Smooth muscle cell (in vitro differentiated cells): ENCODE measurements around the gene DNER. TPM values are rescaled to one million over a fixed set of nuclear protein-coding genes. Genes with fewer than 3 reads are reported as not detected.

Experiments
- DNase-seq: peaks from one replicate; lab custom pipeline; 2025; ENCODE audit not compliant: unreplicated experiment; lab: John Stamatoyannopoulos, UW
- H2AFZ ChIP-seq: fragments of 200-600 bp; sonication (generic); 2 replicates; pipeline ENCODE4 v1.6.0; 2016; ENCODE audit warnings: antibody characterized with exemption, low read depth, mild to moderate bottlenecking
- H3F3A ChIP-seq: fragments of 200-600 bp; sonication (generic); 2 replicates; pipeline ENCODE4 v1.6.0; 2017; ENCODE audit warnings: antibody characterized with exemption, low read depth
- H3K27ac ChIP-seq: fragments of 200-600 bp; sonication (generic); 2 replicates; pipeline ENCODE4 v1.5.1; 2016; ENCODE audit warnings: low read depth, mild to moderate bottlenecking
- H3K27me3 ChIP-seq: fragments of 200-600 bp; sonication (generic); 2 replicates; pipeline ENCODE4 v1.6.1; 2016; ENCODE audit warnings: low read depth, mild to moderate bottlenecking
- H3K36me3 ChIP-seq: fragments of 200-600 bp; sonication (generic); 2 replicates; pipeline ENCODE4 v1.5.1; 2016; ENCODE audit warnings: low read depth
- H3K4me1 ChIP-seq: fragments of 200-600 bp; sonication (generic); 2 replicates; pipeline ENCODE4 v1.5.1; 2016; ENCODE audit warnings: low read depth
- H3K4me2 ChIP-seq: fragments of 200-600 bp; sonication (generic); 2 replicates; pipeline ENCODE4 v1.6.0; 2016; ENCODE audit warnings: mild to moderate bottlenecking
- H3K4me3 ChIP-seq: fragments of 200-600 bp; sonication (generic); 2 replicates; pipeline ENCODE4 v1.5.1; 2016; ENCODE audit warnings: mild to moderate bottlenecking
- H3K79me2 ChIP-seq: fragments of 200-600 bp; sonication (generic); 2 replicates; pipeline ENCODE4 v1.6.0; 2016; ENCODE audit warnings: low read depth, mild to moderate bottlenecking
- H3K9ac ChIP-seq: fragments of 200-600 bp; sonication (generic); 2 replicates; pipeline ENCODE4 v1.6.0; 2016; ENCODE audit warnings: low read depth
- H3K9me3 ChIP-seq: fragments of 200-600 bp; sonication (generic); replicated peaks from 2 replicates; pipeline ENCODE4 v1.5.1; 2016; ENCODE audit warnings: low read depth
- H4K20me1 ChIP-seq: fragments of 200-600 bp; sonication (generic); 2 replicates; pipeline ENCODE4 v1.6.0; 2016; ENCODE audit warnings: low read depth
- CTCF ChIP-seq: fragments of 200-600 bp; sonication (generic); IDR thresholded peaks from 2 replicates; pipeline ENCODE4 v1.5.1; 2017; ENCODE audit warnings: borderline replicate concordance, mild to moderate bottlenecking, antibody characterized with exemption; ENCODE audit not compliant: insufficient read depth, poor library complexity, severe bottlenecking
- whole genome bisulfite sequencing: methylation state at CpG from one replicate; pipeline ENCODE4 v1.1.7; 2016; ENCODE audit warnings: low lambda C conversion rate; 5-methylcytosine and 5-hydroxymethylcytosine counted together
- polyA plus RNA-seq: library from polyadenylated mRNA; unstranded; fragments of >200 nt; fragmentation: Nextera tagmentation; extraction: Ambion mirVana; gene quantifications from 2 replicates; pipeline ENCODE4 v1.2.1, GENCODE V29; 2016
- total RNA-seq: library from RNA; depleted of rRNA; stranded (reverse); fragments of >200 nt; gene quantifications from 2 replicates; pipeline ENCODE4 v1.2.3, GENCODE V29; 2014

DNER gene
- total and polyA plus RNA-seq, 2 experiments from 2014 or later, result 0.31 to 0.61 TPM

- no peaks in the 10 kb centered on the region for H3K36me3 ChIP-seq
- H3K79me2 ChIP-seq, result no peaks in the 10 kb centered on the region
- no peak overlapping the region for H3K4me3 ChIP-seq
- H3K9me3 ChIP-seq, result no peaks in the 10 kb centered on the region
- no peak for TF ChIP-seq CTCF
- no peaks in the 10 kb centered on the region for H3K27me3 ChIP-seq
- H2AFZ ChIP-seq, result no peak overlapping the region
- H3K4me1 ChIP-seq, result no peaks in the 10 kb centered on the region
- no peaks in the 10 kb centered on the region for H3F3A ChIP-seq
- no peaks in the 10 kb centered on the region for H4K20me1 ChIP-seq
- H3K9ac ChIP-seq, result no peak overlapping the region
- no peak overlapping the region for H3K27ac ChIP-seq
- no peak overlapping the region for H3K4me2 ChIP-seq
- WGBS, result 93% methylated on average over 1 of the region's 1 CpG
- no peak for DNase-seq
Measured at GRCh38 chr2:229553091-229553490, 161.3 kb downstream of the DNER start.

- H3K36me3 ChIP-seq, result no peaks in the 10 kb centered on the region
- no peak overlapping the region for H3K4me3 ChIP-seq
- 78% methylated on average over 13 of the region's 13 CpGs for WGBS
- no peak overlapping the region for H3K4me2 ChIP-seq
- H3K79me2 ChIP-seq, result no peaks in the 10 kb centered on the region
- no peak overlapping the region for H2AFZ ChIP-seq
- H3K9me3 ChIP-seq, result no peaks in the 10 kb centered on the region
- no peak for DNase-seq
- no peak overlapping the region for H3K27ac ChIP-seq
- no peaks in the 10 kb centered on the region for H3K27me3 ChIP-seq
- no peak for TF ChIP-seq CTCF
- H3K9ac ChIP-seq, result no peak overlapping the region
- H3F3A ChIP-seq, result no peaks in the 10 kb centered on the region
- no peaks in the 10 kb centered on the region for H4K20me1 ChIP-seq
- no peaks in the 10 kb centered on the region for H3K4me1 ChIP-seq
Measured at GRCh38 chr2:229543176-229543873, 171.0 kb downstream of the DNER start.

- no peaks in the 10 kb centered on the region for H3K36me3 ChIP-seq
- H2AFZ ChIP-seq, result no peak overlapping the region
- no peak for DNase-seq
- no peaks in the 10 kb centered on the region for H3F3A ChIP-seq
- no peak overlapping the region for H3K4me3 ChIP-seq
- H3K79me2 ChIP-seq, result no peaks in the 10 kb centered on the region
- no peak overlapping the region for H3K9ac ChIP-seq
- H3K4me2 ChIP-seq, result no peak overlapping the region
- no peak overlapping the region for H3K27ac ChIP-seq
- H3K4me1 ChIP-seq, result no peaks in the 10 kb centered on the region
- H3K9me3 ChIP-seq, result no peaks in the 10 kb centered on the region
- H3K27me3 ChIP-seq, result no peaks in the 10 kb centered on the region
- no peak for TF ChIP-seq CTCF
- 76% methylated on average over 8 of the region's 8 CpGs for WGBS
- H4K20me1 ChIP-seq, result no peaks in the 10 kb centered on the region
Measured at GRCh38 chr2:229539628-229540027, 174.7 kb downstream of the DNER start.

- no peak overlapping the region for H3K4me3 ChIP-seq
- H3K27ac ChIP-seq, result no peak overlapping the region
- no peaks in the 10 kb centered on the region for H3K4me1 ChIP-seq
- no peak overlapping the region for H3K4me2 ChIP-seq
- no peak for DNase-seq
- no peaks in the 10 kb centered on the region for H3K27me3 ChIP-seq
- no peaks in the 10 kb centered on the region for H3K79me2 ChIP-seq
- no peak overlapping the region for H2AFZ ChIP-seq
- no peaks in the 10 kb centered on the region for H3K36me3 ChIP-seq
- H3K9me3 ChIP-seq, result no peaks in the 10 kb centered on the region
- WGBS, result 97% methylated on average over 2 of the region's 2 CpGs
- TF ChIP-seq CTCF, result no peak
- H3F3A ChIP-seq, result no peaks in the 10 kb centered on the region
- H3K9ac ChIP-seq, result no peak overlapping the region
- H4K20me1 ChIP-seq, result no peaks in the 10 kb centered on the region
Measured at GRCh38 chr2:229531594-229531993, 182.8 kb downstream of the DNER start.
